Keratinocyte (primary cell): ENCODE measurements around the gene PTGR2.

ENCODE experiments used
- CTCF ChIP-seq, 3 experiments: IDR thresholded peaks in 1 of 3; conservative IDR thresholded peaks in 1 of 3; optimal IDR thresholded peaks in 1 of 3; 2 replicates in 2 of 3; 3 replicates in 1 of 3; pipeline versions ENCODE3 to v1.5.1; 2011; ENCODE audit warnings: low read length in 3 of 3, mild to moderate bottlenecking in 3 of 3, moderate library complexity in 2 of 3, control low read depth in 1 of 3, inconsistent platforms in 1 of 3; ENCODE audit not compliant: insufficient read depth in 2 of 3; ENCODE audit errors: extremely low read depth in 1 of 3
- EZH2 ChIP-seq: IDR thresholded peaks from one replicate; pipeline ENCODE4 v1.6.1; 2012; ENCODE audit warnings: inconsistent platforms, mild to moderate bottlenecking, low read length, moderate library complexity

GRCh38 chr14:73829071-73829470 is 22.6 kb upstream of the PTGR2 start:
- TF ChIP-seq CTCF (optimal IDR thresholded peaks at IDR 0.05 in 1 of 3, IDR thresholded peaks at IDR 0.05 in 1 of 3, conservative IDR thresholded peaks at IDR 0.05 in 1 of 3; ENCODE audit: extremely low read depth in 1 of 3, insufficient read depth in 2 of 3, low read length in 3 of 3) (no peak), EZH2 (no peak)
